ENCODE results near the gene PLXNA3. TPM values are rescaled to one million over a fixed set of nuclear protein-coding genes. Genes with fewer than 3 reads are reported as not detected.

The PLXNA3 gene
- total RNA-seq, 2 donors from 2014 or later = 15.7 to 21.0 TPM

GRCh38 chrX:154508384-154508745 is 50.3 kb downstream of the PLXNA3 start:
- Histone ChIP-seq H3K36me3 (no peaks in the 10 kb centered on the region), H3K27ac (no peak overlapping the region), H3K4me3 (no peak overlapping the region), H3K9me3 (no peaks in the 10 kb centered on the region), H3K4me1 (replicated peaks) (no peaks in the 10 kb centered on the region), H3K27me3 (replicated peaks; ENCODE audit: insufficient read depth) (no peaks in the 10 kb centered on the region)
- TF ChIP-seq CTCF (IDR thresholded peaks at IDR 0.05) (no peak), POLR2AphosphoS5 (IDR thresholded peaks at IDR 0.05) (no peak), POLR2A (IDR thresholded peaks at IDR 0.05) (no peak)
- no peak for DNase-seq (ENCODE audit: low spot score)
- intact Hi-C loops (cut with DNase I) = no loop called here
- WGBS = 80% methylated on average over 5 of the region's 13 CpGs

- H3K27me3 ChIP-seq (replicated peaks; ENCODE audit: insufficient read depth) = no peaks in the 10 kb centered on the region
- DNase-seq (ENCODE audit: low spot score) = no peak
- H3K9me3 ChIP-seq = no peaks in the 10 kb centered on the region
- H3K4me1 ChIP-seq (replicated peaks) = no peaks in the 10 kb centered on the region
- H3K27ac ChIP-seq = no peak overlapping the region
- H3K36me3 ChIP-seq = no peaks in the 10 kb centered on the region
- H3K4me3 ChIP-seq = no peak overlapping the region
- TF ChIP-seq POLR2A (IDR thresholded peaks at IDR 0.05) = no peak
- 95% methylated on average over 5 of the region's 5 CpGs for WGBS
- intact Hi-C loops (cut with DNase I) = no loop called here
These were observed 51.4 kb downstream of the PLXNA3 start for GRCh38 chrX:154509455-154509854.

DNA sequence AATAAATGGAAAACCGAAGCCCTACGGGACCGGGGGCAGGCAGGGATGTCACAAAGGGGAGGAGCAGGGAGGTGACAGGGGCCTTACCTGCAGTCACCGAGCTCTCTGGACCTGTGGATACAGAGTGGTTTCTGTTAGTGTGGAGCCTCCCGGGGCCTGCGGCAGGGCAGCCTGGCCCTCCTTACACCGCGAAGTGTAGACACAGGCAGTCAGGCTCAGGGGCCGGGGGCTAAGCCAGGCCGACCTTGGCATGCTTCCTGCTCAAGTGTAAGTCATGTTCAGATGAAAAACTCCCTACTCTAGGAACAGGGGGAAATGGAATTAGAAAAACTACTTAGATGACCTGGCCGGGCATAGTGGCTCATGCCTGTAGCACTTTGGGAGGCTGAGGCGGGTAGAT is 53.7 kb downstream of the PLXNA3 start:
- Histone ChIP-seq H3K27me3 (replicated peaks; ENCODE audit: insufficient read depth) (no peaks in the 10 kb centered on the region), H3K36me3 (no peaks in the 10 kb centered on the region), H3K4me1 (replicated peaks) (no peaks in the 10 kb centered on the region), H3K9me3 (no peaks in the 10 kb centered on the region), H3K27ac (no peak overlapping the region), H3K4me3 (no peak overlapping the region)
- TF ChIP-seq CTCF (IDR thresholded peaks at IDR 0.05) = no peak
- TF ChIP-seq POLR2AphosphoS5 (IDR thresholded peaks at IDR 0.05) = no peak
- no peak for TF ChIP-seq POLR2A (IDR thresholded peaks at IDR 0.05)
- 68% methylated on average over 9 of the region's 12 CpGs for WGBS
- intact Hi-C loops (cut with DNase I) = no loop called here
- no peak for DNase-seq (ENCODE audit: low spot score)

DNA sequence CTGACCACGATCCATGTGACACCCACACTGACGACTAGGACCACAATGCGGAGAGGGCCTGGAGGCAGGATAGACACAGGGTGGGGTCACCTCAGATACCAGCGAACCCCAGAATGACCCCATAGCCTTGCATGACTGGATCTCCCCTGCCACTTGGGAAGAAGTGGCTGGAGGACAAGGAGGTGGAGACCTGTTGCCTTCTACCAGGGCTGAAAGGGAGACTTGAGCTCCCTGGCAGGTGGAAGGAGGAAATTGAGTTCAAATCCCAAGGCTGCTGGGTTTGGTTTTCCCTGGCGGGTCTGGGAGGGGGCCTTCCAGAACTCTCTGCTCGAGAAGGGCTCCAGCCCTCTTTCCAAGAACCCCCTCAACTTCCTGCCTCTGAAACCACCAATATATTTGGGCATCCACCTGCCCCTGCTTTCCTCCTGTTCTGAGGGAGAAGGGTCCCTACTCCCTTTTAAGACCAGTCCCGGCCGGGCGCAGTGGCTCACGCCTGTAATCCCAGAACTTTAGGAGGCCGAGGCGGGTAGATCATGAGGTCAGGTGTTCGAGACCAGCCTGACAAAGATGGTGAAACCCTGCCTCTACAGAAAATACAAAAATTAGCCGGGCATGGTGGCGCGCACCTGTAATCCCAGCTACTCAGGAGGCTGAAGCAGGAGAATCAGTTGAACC is 54.9 kb downstream of the PLXNA3 start:
- H3K4me1 ChIP-seq (replicated peaks) = no peaks in the 10 kb centered on the region
- TF ChIP-seq POLR2A (IDR thresholded peaks at IDR 0.05) (no peak), POLR2AphosphoS5 (IDR thresholded peaks at IDR 0.05) (no peak)
- no peaks in the 10 kb centered on the region for H3K36me3 ChIP-seq
- no peaks in the 10 kb centered on the region for H3K9me3 ChIP-seq
- no peak for DNase-seq (ENCODE audit: low spot score)
- H3K27ac ChIP-seq = no peak overlapping the region
- intact Hi-C loops (cut with DNase I) = no loop called here
- H3K4me3 ChIP-seq = no peak overlapping the region
- H3K27me3 ChIP-seq (replicated peaks; ENCODE audit: insufficient read depth) = no peaks in the 10 kb centered on the region
- 94% methylated on average over 8 of the region's 16 CpGs for WGBS

DNA sequence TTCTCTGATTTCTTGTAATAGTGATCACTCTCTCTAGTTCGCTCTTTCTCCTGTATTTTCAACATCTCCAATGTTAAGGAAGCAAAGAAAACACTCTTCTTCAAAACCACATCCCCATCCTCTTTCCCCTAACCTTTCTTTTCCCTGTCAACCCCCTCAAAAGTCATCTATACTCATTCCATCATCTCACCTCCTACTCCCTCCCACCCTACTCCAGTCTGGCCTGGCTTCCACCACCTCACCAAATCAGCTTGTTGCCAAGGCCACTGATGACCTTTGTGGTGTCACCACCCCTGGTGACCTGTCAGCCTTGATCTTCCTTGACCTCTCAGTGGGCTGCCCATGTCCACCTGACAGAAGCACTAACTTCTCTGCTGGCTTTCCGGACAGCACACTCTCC is 55.6 kb downstream of the PLXNA3 start:
- H3K27me3 ChIP-seq (replicated peaks; ENCODE audit: insufficient read depth) = no peaks in the 10 kb centered on the region
- 95% methylated on average over 2 of the region's 2 CpGs for WGBS
- H3K9me3 ChIP-seq = no peaks in the 10 kb centered on the region
- no peaks in the 10 kb centered on the region for H3K36me3 ChIP-seq
- H3K4me1 ChIP-seq (replicated peaks) = no peaks in the 10 kb centered on the region
- no peak overlapping the region for H3K27ac ChIP-seq
- intact Hi-C loops (cut with DNase I) = no loop called here
- no peak for DNase-seq (ENCODE audit: low spot score)
- no peak for TF ChIP-seq POLR2AphosphoS5 (IDR thresholded peaks at IDR 0.05)
- no peak for TF ChIP-seq CTCF (IDR thresholded peaks at IDR 0.05)
- TF ChIP-seq POLR2A (IDR thresholded peaks at IDR 0.05) = no peak
- no peak overlapping the region for H3K4me3 ChIP-seq
